Type B pancreatic cell (in vitro differentiated cells): ENCODE measurements around the gene OBSCN. TPM values are rescaled to one million over a fixed set of nuclear protein-coding genes. Genes with fewer than 3 reads are reported as not detected.

Source experiments
- DNase-seq: peaks from one replicate; pipeline ENCODE4 v3.0.0; 2021; ENCODE audit warnings: mixed read lengths; ENCODE audit not compliant: unreplicated experiment; ENCODE audit errors: extremely low spot score
- H3K27ac Mint-ChIP-seq: 2 replicates; pipeline ENCODE4 v1.8.0; 2021; ENCODE audit warnings: mild to moderate bottlenecking, mixed read lengths
- H3K27me3 Mint-ChIP-seq: 2 replicates; pipeline ENCODE4 v1.8.0; 2021; ENCODE audit warnings: mixed read lengths
- H3K36me3 Mint-ChIP-seq: 2 replicates; pipeline ENCODE4 v1.8.0; 2021; ENCODE audit warnings: mixed read lengths
- H3K4me1 Mint-ChIP-seq: one replicate; pipeline ENCODE4 v1.8.0; 2021; ENCODE audit warnings: mixed read lengths; ENCODE audit not compliant: unreplicated experiment
- H3K4me3 Mint-ChIP-seq: 2 replicates; pipeline ENCODE4 v1.8.0; 2021; ENCODE audit warnings: mild to moderate bottlenecking, mixed read lengths
- H3K9me3 Mint-ChIP-seq: 2 replicates; pipeline ENCODE4 v1.8.0; 2021; ENCODE audit warnings: mixed read lengths
- total RNA-seq: library from RNA; stranded (reverse); gene quantifications from 2 replicates; pipeline ENCODE4 v1.2.1, GENCODE V29; 2021; ENCODE audit warnings: low replicate concordance
- TF ChIP-seq, protein P1 (sequence below): fragments of 200-600 bp; sonication (generic); conservative IDR thresholded peaks from 2 replicates; pipeline ENCODE4 v1.5.0; 2021; ENCODE audit warnings: antibody characterized with exemption, mild to moderate bottlenecking

The OBSCN gene
- total RNA-seq, 1 donor from 2014 or later: 48.9 TPM

GRCh38 chr1:228197555-228198147, 10.2 kb upstream of the OBSCN start:
- Mint-ChIP-seq H3K27me3 (no peaks in the 10 kb centered on the region), H3K4me1 (no peaks in the 10 kb centered on the region), H3K9me3 (peaks cover 15% of the 10 kb centered on the region), H3K4me3 (no peak overlapping the region), H3K27ac (no peak overlapping the region), H3K36me3 (peaks cover 21% of the 10 kb centered on the region)
- TF ChIP-seq, protein P1, sequence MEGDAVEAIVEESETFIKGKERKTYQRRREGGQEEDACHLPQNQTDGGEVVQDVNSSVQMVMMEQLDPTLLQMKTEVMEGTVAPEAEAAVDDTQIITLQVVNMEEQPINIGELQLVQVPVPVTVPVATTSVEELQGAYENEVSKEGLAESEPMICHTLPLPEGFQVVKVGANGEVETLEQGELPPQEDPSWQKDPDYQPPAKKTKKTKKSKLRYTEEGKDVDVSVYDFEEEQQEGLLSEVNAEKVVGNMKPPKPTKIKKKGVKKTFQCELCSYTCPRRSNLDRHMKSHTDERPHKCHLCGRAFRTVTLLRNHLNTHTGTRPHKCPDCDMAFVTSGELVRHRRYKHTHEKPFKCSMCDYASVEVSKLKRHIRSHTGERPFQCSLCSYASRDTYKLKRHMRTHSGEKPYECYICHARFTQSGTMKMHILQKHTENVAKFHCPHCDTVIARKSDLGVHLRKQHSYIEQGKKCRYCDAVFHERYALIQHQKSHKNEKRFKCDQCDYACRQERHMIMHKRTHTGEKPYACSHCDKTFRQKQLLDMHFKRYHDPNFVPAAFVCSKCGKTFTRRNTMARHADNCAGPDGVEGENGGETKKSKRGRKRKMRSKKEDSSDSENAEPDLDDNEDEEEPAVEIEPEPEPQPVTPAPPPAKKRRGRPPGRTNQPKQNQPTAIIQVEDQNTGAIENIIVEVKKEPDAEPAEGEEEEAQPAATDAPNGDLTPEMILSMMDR: no peak
- DNase-seq: no peak

- Mint-ChIP-seq H3K4me1 (no peaks in the 10 kb centered on the region), H3K27me3 (no peaks in the 10 kb centered on the region)
Measured at GRCh38 chr1:228198977-228199590, 8.8 kb upstream of the OBSCN start.

GRCh38 chr1:228204958-228205357, 2.9 kb upstream of the OBSCN start:
- Mint-ChIP-seq H3K36me3 (peaks cover 3% of the 10 kb centered on the region), H3K27me3 (no peaks in the 10 kb centered on the region), H3K27ac (no peak overlapping the region), H3K4me3 (no peak overlapping the region), H3K9me3 (no peaks in the 10 kb centered on the region), H3K4me1 (peaks cover 10% of the 10 kb centered on the region)
- DNase-seq: no peak
- TF ChIP-seq, protein P1: no peak

More at GRCh38 chr1:228198977-228199590, 8.8 kb upstream of the OBSCN start:
- peaks cover 15% of the 10 kb centered on the region for H3K9me3 Mint-ChIP-seq
- TF ChIP-seq, protein P1: no peak
- H3K4me3 Mint-ChIP-seq: no peak overlapping the region
- H3K27ac Mint-ChIP-seq: no peak overlapping the region
- DNase-seq: no peak
- H3K36me3 Mint-ChIP-seq: peaks cover 21% of the 10 kb centered on the region

DNA sequence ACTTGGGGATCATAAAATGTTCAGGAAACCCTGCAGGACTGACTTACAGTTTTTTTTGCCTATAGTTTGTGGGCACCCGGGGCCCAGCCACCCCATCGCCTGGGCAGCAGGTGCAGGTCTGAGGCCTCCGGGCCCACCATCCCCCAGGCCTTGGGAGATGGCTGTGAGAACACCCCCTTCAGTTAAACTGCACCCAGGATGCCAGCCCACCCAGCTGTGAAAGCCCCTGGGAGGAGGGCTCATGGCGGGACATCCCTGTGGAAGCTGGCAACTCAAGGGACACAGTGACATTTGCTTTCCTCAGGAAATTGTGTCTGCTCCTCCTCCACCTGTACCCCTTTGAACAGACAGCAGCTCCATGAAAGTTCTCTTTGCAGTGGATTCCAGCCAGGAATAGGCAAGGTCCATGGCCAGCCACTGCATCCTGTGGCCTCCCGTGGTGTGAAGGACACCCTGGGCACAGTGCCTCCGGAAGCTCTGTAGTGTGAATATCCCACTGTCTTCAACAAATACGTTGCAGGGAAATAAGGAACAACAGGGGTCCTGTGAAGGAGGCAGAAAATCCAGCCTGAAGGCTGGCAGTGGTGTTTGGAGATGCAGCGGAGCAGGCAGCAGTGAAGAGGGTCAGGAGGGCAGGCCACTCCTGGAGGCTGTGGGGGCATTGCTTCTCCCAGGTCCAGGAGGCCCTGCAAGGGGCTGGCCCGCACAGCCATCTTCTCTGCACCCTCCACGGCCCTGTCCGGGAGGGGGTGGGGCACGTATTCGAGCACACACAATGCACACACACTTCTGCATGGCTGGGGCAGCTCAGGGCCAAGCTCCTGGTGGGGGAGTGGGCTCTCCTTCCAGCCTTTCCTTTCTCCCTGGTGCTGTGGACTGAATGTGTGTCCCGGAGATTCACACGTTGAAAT, 2.1 kb upstream of the OBSCN start:
- TF ChIP-seq, protein P1: no peak
- Mint-ChIP-seq H3K27me3 (no peaks in the 10 kb centered on the region), H3K9me3 (no peaks in the 10 kb centered on the region), H3K4me1 (peaks cover 10% of the 10 kb centered on the region), H3K4me3 (peak overlapping the region; percentile 45), H3K36me3 (peaks cover 3% of the 10 kb centered on the region), H3K27ac (no peak overlapping the region)
- DNase-seq: no peak

GRCh38 chr1:228206582-228207351, 1.1 kb upstream of the OBSCN start:
- H3K4me1 Mint-ChIP-seq: peaks cover 10% of the 10 kb centered on the region
- H3K27ac Mint-ChIP-seq: no peak overlapping the region
- H3K27me3 Mint-ChIP-seq: peaks cover 3% of the 10 kb centered on the region
- H3K36me3 Mint-ChIP-seq: no peaks in the 10 kb centered on the region
- peak; percentile 62 for DNase-seq
- TF ChIP-seq, protein P1: no peak
- no peaks in the 10 kb centered on the region for H3K9me3 Mint-ChIP-seq
- no peak overlapping the region for H3K4me3 Mint-ChIP-seq
